Hippocampal formation (tissue), 2 donors: ENCODE measurements around the gene C4orf17.
A peak's percentile ranks its signal among the peaks of the same experiment; 100 is the strongest.

Experiments used
- DNase-seq, 2 donors: peaks; one replicate each; lab custom pipeline; 2025; lab: John Stamatoyannopoulos, UW

The C4orf17 gene

GRCh38 chr4:99536848-99537247 is 26.0 kb downstream of the C4orf17 start:
- no peak for DNase-seq

GRCh38 chr4:99537674-99538073 is 26.9 kb downstream of the C4orf17 start:
- DNase-seq, result no peak

DNA sequence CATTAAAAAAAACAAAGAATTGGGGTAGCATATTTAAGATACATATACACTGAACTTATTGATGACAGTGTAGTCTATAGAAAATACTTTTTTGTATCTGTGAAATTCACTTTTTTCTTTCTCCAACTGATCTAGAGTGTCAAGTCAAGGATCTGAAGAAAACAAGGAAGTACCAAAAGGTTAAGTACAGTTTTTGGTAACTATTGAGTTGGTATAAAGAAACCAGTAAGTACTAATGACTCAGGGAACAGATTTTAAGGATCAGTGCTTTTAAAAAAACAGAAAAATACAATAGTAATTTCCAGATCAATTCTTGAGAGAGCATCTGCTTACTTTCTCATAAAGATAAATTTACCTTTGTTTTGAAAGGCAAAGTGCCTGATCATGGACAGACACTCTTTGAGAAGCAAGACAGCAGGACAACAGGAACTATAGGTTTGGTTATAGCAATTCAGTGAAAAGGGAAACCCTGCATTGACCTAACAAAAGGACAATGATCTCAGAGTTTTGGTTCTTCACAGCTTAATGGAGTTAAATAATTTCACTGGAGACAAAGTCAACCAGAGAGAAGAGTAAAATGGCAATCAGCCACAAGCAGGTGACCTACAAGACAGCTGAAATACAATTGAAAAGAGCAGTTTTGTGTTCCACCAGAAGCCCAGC is 29.6 kb downstream of the C4orf17 start:
- DNase-seq, result no peak

DNA sequence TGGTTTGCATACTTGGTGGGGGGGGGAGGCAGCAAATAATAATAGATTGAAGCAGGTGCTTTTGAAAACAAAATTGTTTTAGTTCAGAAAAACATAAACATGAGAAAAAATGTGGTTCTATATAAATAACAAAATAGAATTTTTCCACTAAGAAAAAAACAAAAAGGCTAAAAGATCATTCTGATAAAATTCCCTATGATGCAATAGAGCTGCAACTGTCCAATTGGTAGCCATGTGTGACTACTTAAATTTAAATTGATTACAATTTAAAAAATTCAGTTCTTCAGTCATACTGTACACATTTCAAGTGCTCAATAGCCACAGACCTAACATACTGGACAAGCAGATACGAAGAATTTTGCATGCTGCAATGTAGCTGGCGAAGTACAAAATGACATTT is 42.1 kb downstream of the C4orf17 start:
- no peak for DNase-seq

- DNase-seq, result peak; percentile 97 to 98
These were observed 52.7 kb downstream of the C4orf17 start, which contains the start of gene TRMT10A for GRCh38 chr4:99563310-99564186. TRMT10A (minus strand) TSS chr4:99564039; CDS start chr4:99559338, 4,701 bp downstream.

DNA sequence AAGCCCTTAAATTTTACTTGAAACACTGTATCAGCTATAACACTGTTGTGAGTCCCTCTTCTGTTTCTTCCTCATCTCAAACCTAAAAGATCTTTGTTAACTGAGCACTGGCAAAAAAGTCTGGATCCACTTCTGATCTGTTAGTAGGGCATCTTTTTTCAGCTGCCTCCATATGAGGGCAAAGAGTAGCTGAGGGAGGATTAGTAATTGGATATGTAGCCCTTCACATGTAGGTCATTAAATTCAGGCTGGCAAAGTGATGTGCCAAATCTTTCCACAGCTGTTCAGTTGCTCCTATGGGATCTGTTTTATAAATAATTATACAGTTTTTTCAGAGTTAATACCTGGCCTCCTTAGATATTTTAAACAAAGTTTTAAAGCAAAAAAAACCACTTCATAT is 54.1 kb downstream of the C4orf17 start:
- DNase-seq, result no peak

- DNase-seq, result no peak
These were observed 61.1 kb downstream of the C4orf17 start for GRCh38 chr4:99571883-99572282.

GRCh38 chr4:99572527-99573240 is 61.9 kb downstream of the C4orf17 start:
- DNase-seq, result no peak

GRCh38 chr4:99573735-99574368 is 63.0 kb downstream of the C4orf17 start:
- DNase-seq, result no peak

DNA sequence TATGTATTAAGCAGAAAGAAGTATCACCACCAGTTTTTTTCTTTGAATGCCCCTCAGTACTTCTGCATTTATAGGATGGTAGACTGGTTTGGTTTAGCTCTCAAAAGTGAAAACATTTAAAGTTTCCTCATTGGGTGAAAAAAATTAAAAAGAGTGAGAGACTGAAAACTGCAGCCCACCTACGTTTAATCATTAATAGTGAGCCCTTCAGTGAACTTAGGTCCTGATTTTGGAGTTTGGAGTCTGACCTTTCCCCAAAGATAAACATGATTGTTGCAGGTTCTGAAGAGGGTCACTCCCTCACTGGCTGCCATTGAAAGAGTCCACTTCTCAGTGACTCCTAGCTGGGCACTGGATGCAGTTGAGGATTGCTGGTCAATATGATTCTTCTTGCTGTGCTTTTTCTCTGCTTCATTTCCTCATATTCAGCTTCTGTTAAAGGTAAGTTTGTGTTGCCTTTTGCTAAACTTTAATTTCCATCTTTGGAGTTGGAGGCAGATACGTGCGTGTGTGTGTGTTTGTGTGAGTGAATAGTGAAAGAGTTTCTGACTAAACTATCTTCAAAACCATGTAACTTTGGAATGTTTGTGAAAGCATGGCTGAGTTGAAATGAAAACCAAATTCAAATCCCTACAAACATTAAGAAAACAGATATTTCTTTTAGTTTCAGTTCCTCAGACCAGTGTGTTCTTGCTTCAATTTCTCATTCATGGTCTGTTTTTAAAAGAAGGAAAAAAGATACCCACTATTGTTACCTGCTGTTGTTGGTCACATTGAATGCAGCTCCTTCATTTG is 63.9 kb downstream of the C4orf17 start, which contains the start of gene MTTP:
MTTP (plus strand) TSS at position 295 of the 795 bp plus-strand sequence; CDS start at position 381, 86 bp downstream.
- DNase-seq, result no peak

DNA sequence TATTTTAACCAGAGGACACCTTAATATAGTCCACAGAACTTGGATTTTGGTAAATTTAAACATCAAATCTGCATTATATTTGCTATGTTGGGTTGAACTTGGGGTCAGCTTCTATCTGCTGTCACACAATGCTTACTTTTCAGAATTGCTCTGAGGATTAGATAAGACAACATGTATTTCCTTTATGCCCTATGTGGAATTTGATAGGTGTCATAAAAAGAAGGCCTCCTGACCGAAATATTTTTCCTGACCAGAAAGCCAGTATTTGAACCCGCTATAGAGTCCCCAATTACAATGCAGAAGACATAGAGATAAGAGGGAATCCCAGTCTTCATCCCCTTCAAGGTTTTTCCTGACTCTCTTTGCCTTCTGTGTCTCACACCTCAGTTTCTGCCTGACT is 67.9 kb downstream of the C4orf17 start:
- DNase-seq, result no peak

DNA sequence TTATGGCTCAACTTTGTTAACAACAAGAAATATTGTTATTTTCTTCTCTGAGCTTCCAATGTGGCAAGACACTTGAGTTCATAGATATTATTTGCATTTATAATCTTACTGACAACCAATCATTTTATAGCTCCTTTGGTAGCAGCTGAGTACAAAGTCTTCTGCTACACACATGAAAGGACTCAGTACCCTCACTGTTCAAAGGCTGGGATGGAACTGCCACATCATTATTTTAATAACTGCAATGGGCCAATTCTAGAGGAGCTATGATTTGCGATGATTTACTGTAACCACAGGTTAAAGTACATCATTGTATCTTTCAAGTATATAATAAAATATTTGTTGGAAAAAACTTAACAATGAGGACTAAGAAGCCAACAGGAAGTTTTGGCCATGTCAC is 74.7 kb downstream of the C4orf17 start:
- DNase-seq, result no peak

DNA sequence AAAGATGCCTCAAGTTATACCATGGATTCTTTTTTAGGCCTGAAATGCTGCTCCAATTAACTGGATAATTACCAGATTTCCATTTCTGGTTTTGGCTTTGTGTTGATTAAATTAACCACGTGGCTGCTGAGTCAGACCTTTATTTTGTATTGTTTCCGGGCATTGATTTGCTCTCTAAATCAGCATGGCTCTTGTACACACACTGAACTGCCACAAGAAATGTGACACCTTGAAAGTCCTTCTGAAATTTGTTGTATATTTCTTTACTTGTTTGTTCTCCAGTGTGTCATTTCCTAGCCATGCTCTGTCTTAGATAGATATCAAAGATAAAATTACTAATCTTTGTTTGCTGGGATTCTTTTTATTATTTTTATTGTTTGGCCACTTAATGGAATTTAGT is 75.5 kb downstream of the C4orf17 start:
- DNase-seq, result no peak

DNA sequence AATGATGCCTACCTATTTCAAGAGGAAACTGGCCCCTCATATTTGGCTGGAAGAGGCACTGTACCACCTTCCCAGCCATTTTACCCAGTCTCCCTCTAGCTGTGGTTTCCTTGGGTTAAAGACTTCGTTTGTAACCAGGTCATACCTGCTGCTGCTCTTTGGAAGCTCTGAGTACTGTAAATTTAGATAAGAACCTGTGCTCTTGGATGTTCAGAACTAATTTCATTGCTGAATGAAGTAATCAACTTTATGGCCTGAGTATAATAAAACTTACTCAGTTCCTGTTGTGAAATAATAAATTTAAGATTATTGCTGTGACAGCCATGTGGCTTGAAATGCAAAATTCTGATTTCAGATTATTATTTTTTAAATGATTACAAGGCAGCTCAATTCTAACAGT is 76.0 kb downstream of the C4orf17 start:
- no peak for DNase-seq

GRCh38 chr4:99587309-99587708 is 76.5 kb downstream of the C4orf17 start:
- no peak for DNase-seq

GRCh38 chr4:99587803-99588202 is 77.0 kb downstream of the C4orf17 start:
- DNase-seq, result no peak

- DNase-seq, result no peak
These were observed 80.9 kb downstream of the C4orf17 start for GRCh38 chr4:99591757-99592156.
